ENCODE measurements around the gene KIAA1586.
"Not testable (repeated sequence)": the region's sequence is repeated elsewhere in the genome, so short reads cannot be mapped to it uniquely, and the experiment has no call there.

Gene KIAA1586, protein sequence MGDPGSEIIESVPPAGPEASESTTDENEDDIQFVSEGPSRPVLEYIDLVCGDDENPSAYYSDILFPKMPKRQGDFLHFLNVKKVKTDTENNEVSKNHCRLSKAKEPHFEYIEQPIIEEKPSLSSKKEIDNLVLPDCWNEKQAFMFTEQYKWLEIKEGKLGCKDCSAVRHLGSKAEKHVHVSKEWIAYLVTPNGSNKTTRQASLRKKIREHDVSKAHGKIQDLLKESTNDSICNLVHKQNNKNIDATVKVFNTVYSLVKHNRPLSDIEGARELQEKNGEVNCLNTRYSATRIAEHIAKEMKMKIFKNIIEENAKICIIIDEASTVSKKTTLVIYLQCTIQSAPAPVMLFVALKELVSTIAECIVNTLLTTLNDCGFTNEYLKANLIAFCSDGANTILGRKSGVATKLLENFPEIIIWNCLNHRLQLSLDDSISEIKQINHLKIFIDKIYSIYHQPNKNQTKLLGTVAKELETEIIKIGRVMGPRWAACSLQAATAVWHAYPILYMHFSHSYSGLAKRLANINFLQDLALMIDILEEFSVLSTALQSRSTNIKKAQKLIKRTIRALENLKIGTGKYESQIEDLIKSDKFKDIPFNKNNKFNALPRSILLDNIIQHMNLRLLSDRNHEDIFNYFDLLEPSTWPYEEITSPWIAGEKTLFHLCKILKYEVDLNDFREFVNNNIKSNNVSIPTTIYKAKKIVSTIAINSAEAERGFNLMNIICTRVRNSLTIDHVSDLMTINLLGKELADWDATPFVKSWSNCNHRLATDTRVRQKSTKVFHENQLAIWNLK

GRCh38 chr6:57046332-57047256, at the start of gene KIAA1586:
Gene KIAA1586 (plus strand): TSS chr6:57046693. CDS start chr6:57046756, 63 bp downstream.
- not testable (repeated sequence) for H3K9me2 ChIP-seq (replicated peaks; ENCODE audit: control insufficient read depth, low read length); H3K9me3 ChIP-seq (ENCODE audit: control insufficient read depth, insufficient read depth, low read length); H3F3A ChIP-seq (ENCODE audit: control insufficient read depth, insufficient read depth); H3K27me3 ChIP-seq (ENCODE audit: control insufficient read depth, low read length)
- H3K27ac ChIP-seq (ENCODE audit: low read depth, low read length) = peak within 1 kb of the TSS; percentile 30
- peak within 1 kb of the TSS; percentile 72 for H3K4me2 ChIP-seq (ENCODE audit: low read length)
- peaks cover 35% of the 10 kb centered on the region for H3K36me3 ChIP-seq (ENCODE audit: control insufficient read depth, low read length)
- peaks cover 36% of the 10 kb centered on the region for H3K79me2 ChIP-seq (ENCODE audit: control insufficient read depth, low read length)
- H3K4me3 ChIP-seq (ENCODE audit: low read length) = peak within 1 kb of the TSS; percentile 77
- peaks cover 27% of the 10 kb centered on the region for H3K4me1 ChIP-seq (ENCODE audit: control insufficient read depth, low read length)
- peaks cover 15% of the 10 kb centered on the region; the same call in 1 of the 2 replicates for H4K20me1 ChIP-seq (ENCODE audit: control insufficient read depth, insufficient read depth, low read depth, low read length)

- Histone ChIP-seq H3K4me3 (ENCODE audit: low read length) (no peak overlapping the region), H3F3A (ENCODE audit: control insufficient read depth, insufficient read depth) (no peaks in the 10 kb centered on the region), H4K20me1 (ENCODE audit: control insufficient read depth, insufficient read depth, low read depth, low read length) (no peaks in the 10 kb centered on the region), H3K27ac (ENCODE audit: low read depth, low read length) (no peak overlapping the region), H3K4me1 (ENCODE audit: control insufficient read depth, low read length) (no peaks in the 10 kb centered on the region), H3K9me3 (ENCODE audit: control insufficient read depth, insufficient read depth, low read length) (peaks cover 5% of the 10 kb centered on the region; the same call in 1 of the 2 replicates), H3K9me2 (replicated peaks; ENCODE audit: control insufficient read depth, low read length) (no peaks in the 10 kb centered on the region), H3K27me3 (ENCODE audit: control insufficient read depth, low read length) (peaks cover 3% of the 10 kb centered on the region; the same call in 1 of the 2 replicates), H3K36me3 (ENCODE audit: control insufficient read depth, low read length) (no peaks in the 10 kb centered on the region), H3K79me2 (ENCODE audit: control insufficient read depth, low read length) (no peaks in the 10 kb centered on the region), H3K4me2 (ENCODE audit: low read length) (no peak overlapping the region)
- no peak for TF ChIP-seq EZH2phosphoT487 (IDR thresholded peaks at IDR 0.05; ENCODE audit: borderline replicate concordance, low read length)
- TF ChIP-seq, protein P1, sequence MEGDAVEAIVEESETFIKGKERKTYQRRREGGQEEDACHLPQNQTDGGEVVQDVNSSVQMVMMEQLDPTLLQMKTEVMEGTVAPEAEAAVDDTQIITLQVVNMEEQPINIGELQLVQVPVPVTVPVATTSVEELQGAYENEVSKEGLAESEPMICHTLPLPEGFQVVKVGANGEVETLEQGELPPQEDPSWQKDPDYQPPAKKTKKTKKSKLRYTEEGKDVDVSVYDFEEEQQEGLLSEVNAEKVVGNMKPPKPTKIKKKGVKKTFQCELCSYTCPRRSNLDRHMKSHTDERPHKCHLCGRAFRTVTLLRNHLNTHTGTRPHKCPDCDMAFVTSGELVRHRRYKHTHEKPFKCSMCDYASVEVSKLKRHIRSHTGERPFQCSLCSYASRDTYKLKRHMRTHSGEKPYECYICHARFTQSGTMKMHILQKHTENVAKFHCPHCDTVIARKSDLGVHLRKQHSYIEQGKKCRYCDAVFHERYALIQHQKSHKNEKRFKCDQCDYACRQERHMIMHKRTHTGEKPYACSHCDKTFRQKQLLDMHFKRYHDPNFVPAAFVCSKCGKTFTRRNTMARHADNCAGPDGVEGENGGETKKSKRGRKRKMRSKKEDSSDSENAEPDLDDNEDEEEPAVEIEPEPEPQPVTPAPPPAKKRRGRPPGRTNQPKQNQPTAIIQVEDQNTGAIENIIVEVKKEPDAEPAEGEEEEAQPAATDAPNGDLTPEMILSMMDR (IDR thresholded peaks at IDR 0.05; ENCODE audit: low read depth, low read length, poor library complexity, severe bottlenecking) = no peak
Observed at GRCh38 chr6:56999049-56999448, 47.4 kb upstream of the KIAA1586 start.

DNA sequence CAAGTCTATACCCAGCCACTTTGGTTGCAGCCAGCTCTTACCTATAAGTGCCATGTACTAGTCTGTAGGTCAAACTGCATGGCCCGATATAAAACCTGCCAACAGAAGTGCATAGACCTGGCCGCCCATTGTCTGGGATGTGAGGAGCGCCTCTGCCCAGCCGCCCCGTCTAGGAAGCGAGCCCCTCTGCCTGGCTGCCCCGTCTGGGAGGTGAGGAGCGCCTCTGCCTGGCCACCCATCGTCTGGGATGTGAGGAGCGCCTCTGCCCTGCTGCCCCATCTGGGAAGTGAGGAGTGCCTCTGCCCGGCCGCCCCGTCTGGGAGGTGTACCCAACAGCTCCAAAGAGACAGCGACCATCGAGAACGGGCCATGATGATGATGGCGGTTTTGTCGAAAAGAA, 46.7 kb upstream of the KIAA1586 start:
- H3K27me3 ChIP-seq (ENCODE audit: control insufficient read depth, low read length); H3F3A ChIP-seq (ENCODE audit: control insufficient read depth, insufficient read depth); H3K4me1 ChIP-seq (ENCODE audit: control insufficient read depth, low read length); H3K27ac ChIP-seq (ENCODE audit: low read depth, low read length); H4K20me1 ChIP-seq (ENCODE audit: control insufficient read depth, insufficient read depth, low read depth, low read length); H3K4me3 ChIP-seq (ENCODE audit: low read length); H3K9me2 ChIP-seq (replicated peaks; ENCODE audit: control insufficient read depth, low read length); H3K9me3 ChIP-seq (ENCODE audit: control insufficient read depth, insufficient read depth, low read length); H3K4me2 ChIP-seq (ENCODE audit: low read length); H3K36me3 ChIP-seq (ENCODE audit: control insufficient read depth, low read length); H3K79me2 ChIP-seq (ENCODE audit: control insufficient read depth, low read length): not testable (repeated sequence)

GRCh38 chr6:57002197-57002596, 44.3 kb upstream of the KIAA1586 start:
- Histone ChIP-seq H3K4me1 (ENCODE audit: control insufficient read depth, low read length) (no peaks in the 10 kb centered on the region), H4K20me1 (ENCODE audit: control insufficient read depth, insufficient read depth, low read depth, low read length) (no peaks in the 10 kb centered on the region), H3K27ac (ENCODE audit: low read depth, low read length) (no peak overlapping the region), H3F3A (ENCODE audit: control insufficient read depth, insufficient read depth) (no peaks in the 10 kb centered on the region), H3K9me3 (ENCODE audit: control insufficient read depth, insufficient read depth, low read length) (peaks cover 5% of the 10 kb centered on the region; the same call in 1 of the 2 replicates), H3K27me3 (ENCODE audit: control insufficient read depth, low read length) (peaks cover 3% of the 10 kb centered on the region; the same call in 1 of the 2 replicates), H3K4me3 (ENCODE audit: low read length) (no peak overlapping the region), H3K9me2 (replicated peaks; ENCODE audit: control insufficient read depth, low read length) (no peaks in the 10 kb centered on the region), H3K4me2 (ENCODE audit: low read length) (no peak overlapping the region), H3K36me3 (ENCODE audit: control insufficient read depth, low read length) (no peaks in the 10 kb centered on the region), H3K79me2 (ENCODE audit: control insufficient read depth, low read length) (no peaks in the 10 kb centered on the region)
- no peak for TF ChIP-seq EZH2phosphoT487 (IDR thresholded peaks at IDR 0.05; ENCODE audit: borderline replicate concordance, low read length)
- TF ChIP-seq, protein P1 (IDR thresholded peaks at IDR 0.05; ENCODE audit: low read depth, low read length, poor library complexity, severe bottlenecking) = no peak
